GM12873 (cell line): ENCODE measurements around the gene KIF25.

ENCODE experiments used
- CTCF ChIP-seq: IDR thresholded peaks from 2 replicates; pipeline ENCODE4 v1.5.1; 2012; ENCODE audit warnings: low read depth, mild to moderate bottlenecking, moderate library complexity, low read length, control low read depth; ENCODE audit not compliant: insufficient read depth; ENCODE audit errors: missing control alignments

KIF25 gene

GRCh38 chr6:167990016-167990945, 7.2 kb upstream of the KIF25 start:
- no peak for TF ChIP-seq CTCF

GRCh38 chr6:167993169-167993568, 4.3 kb upstream of the KIF25 start:
- TF ChIP-seq CTCF, result no peak

- TF ChIP-seq CTCF, result no peak
These were observed 3.6 kb upstream of the KIF25 start for GRCh38 chr6:167993831-167994230.

GRCh38 chr6:167995302-167995701, 2.2 kb upstream of the KIF25 start:
- no peak for TF ChIP-seq CTCF

- TF ChIP-seq CTCF, result no peak
These were observed 1.7 kb upstream of the KIF25 start for GRCh38 chr6:167995731-167996151.

GRCh38 chr6:167996424-167997199, 859 bp upstream of the KIF25 start:
- TF ChIP-seq CTCF, result no peak

- no peak for TF ChIP-seq CTCF
These were observed 744 bp downstream of the KIF25 start for GRCh38 chr6:167998215-167998614.
